ENCODE results near the gene GSK3B.

The GSK3B gene

GRCh38 chr3:119924111-119925094, 169.8 kb downstream of the GSK3B start:
- DNase-seq: no peak

- peak; percentile 7 for DNase-seq
These were observed 175.0 kb downstream of the GSK3B start for GRCh38 chr3:119918992-119919933.

GRCh38 chr3:119913021-119913420, 181.2 kb downstream of the GSK3B start:
- no peak for DNase-seq

- peak; percentile 55 for DNase-seq
These were observed 182.0 kb downstream of the GSK3B start for GRCh38 chr3:119912220-119912619.

- DNase-seq: no peak
These were observed 182.5 kb downstream of the GSK3B start for GRCh38 chr3:119911748-119912147.

- DNase-seq: no peak
These were observed 192.2 kb downstream of the GSK3B start for GRCh38 chr3:119902061-119902460.

GRCh38 chr3:119901148-119901547, 193.1 kb downstream of the GSK3B start:
- DNase-seq: no peak

- no peak for DNase-seq
These were observed 195.1 kb downstream of the GSK3B start for GRCh38 chr3:119899192-119899511.

GRCh38 chr3:119898478-119899191, 195.6 kb downstream of the GSK3B start:
- DNase-seq: no peak

- DNase-seq: peak; percentile 56
These were observed 200.1 kb downstream of the GSK3B start for GRCh38 chr3:119894195-119894594.

GRCh38 chr3:119893769-119894168, 200.5 kb downstream of the GSK3B start:
- DNase-seq: no peak

GRCh38 chr3:119891944-119892721, 202.1 kb downstream of the GSK3B start:
- peak; percentile 87 for DNase-seq

GRCh38 chr3:119888681-119889080, 205.6 kb downstream of the GSK3B start:
- DNase-seq: peak; percentile 27

GRCh38 chr3:119885746-119886530, 208.3 kb downstream of the GSK3B start:
- DNase-seq: peak; percentile 29

GRCh38 chr3:119884161-119884557, 210.1 kb downstream of the GSK3B start:
- DNase-seq: no peak

- peak; percentile 33 for DNase-seq
These were observed 210.6 kb downstream of the GSK3B start for GRCh38 chr3:119883461-119884160.

- no peak for DNase-seq
These were observed 213.3 kb downstream of the GSK3B start for GRCh38 chr3:119880966-119881365.

- DNase-seq: peak; percentile 25
These were observed 220.6 kb downstream of the GSK3B start for GRCh38 chr3:119873646-119874045.

GRCh38 chr3:119872773-119873172, 221.5 kb downstream of the GSK3B start:
- no peak for DNase-seq

- DNase-seq: no peak
These were observed 222.7 kb downstream of the GSK3B start for GRCh38 chr3:119871571-119871970.

GRCh38 chr3:119870512-119870911, 223.7 kb downstream of the GSK3B start:
- DNase-seq: no peak
